PC-3 (cell line): ENCODE results near the gene TLE3. TPM values are rescaled to one million over a fixed set of nuclear protein-coding genes. Genes with fewer than 3 reads are reported as not detected.

Experiments used
- ATAC-seq: fragments of 200-7000 bp; cut with Tn5 transposase; 2 replicates; pipeline ENCODE4 v1.9.1; 2020; ENCODE audit warnings: mild to moderate bottlenecking, moderate library complexity
- BruUV-seq: library from RNA; stranded (reverse); fragments of 400-500 nt; replicated peaks from 2 replicates; lab custom pipeline; 2021; lab: Mats Ljungman, UMichigan
- CTCF ChIA-PET: fragments of 300-600 bp; sonication (Branson Sonifier 250); formaldehyde crosslinking; loops from one replicate; lab custom pipeline; 2022; ENCODE audit warnings: antibody characterized with exemption; lab: Charles Lee
- POLR2A ChIA-PET: fragments of 300-600 bp; sonication (Branson Sonifier 250); formaldehyde crosslinking; loops from one replicate; lab custom pipeline; 2022; ENCODE audit warnings: antibody characterized with exemption; ENCODE audit not compliant: unreplicated experiment; lab: Charles Lee
- DNase-seq: peaks from one replicate; pipeline ENCODE4 v3.0.0-alpha.2; 2015
- H2AFZ ChIP-seq: fragments of 300-600 bp; sonication (generic); 2 replicates; pipeline ENCODE4 v1.6.0; 2016; ENCODE audit warnings: antibody characterized with exemption, low read length
- H3F3A ChIP-seq: fragments of 300-600 bp; sonication (generic); one replicate; pipeline ENCODE4 v1.6.0; 2017; ENCODE audit warnings: antibody characterized with exemption, low read length, control low read depth, mild to moderate bottlenecking; ENCODE audit not compliant: unreplicated experiment
- H3K27ac ChIP-seq: fragments of 300-600 bp; sonication (generic); 2 replicates; pipeline ENCODE4 v1.5.1; 2016; ENCODE audit warnings: mild to moderate bottlenecking, low read length
- H3K27me3 ChIP-seq: fragments of 300-600 bp; sonication (generic); 2 replicates; pipeline ENCODE4 v1.6.1; 2016; ENCODE audit warnings: low read length, mixed read lengths
- H3K36me3 ChIP-seq: fragments of 300-600 bp; sonication (generic); 2 replicates; pipeline ENCODE4 v1.6.1; 2016; ENCODE audit warnings: low read depth, mixed run types, low read length, mixed read lengths
- H3K4me1 ChIP-seq: fragments of 300-600 bp; sonication (generic); 2 replicates; pipeline ENCODE4 v1.5.1; 2016; ENCODE audit warnings: low read length; ENCODE audit not compliant: insufficient read depth
- H3K4me2 ChIP-seq: fragments of 300-600 bp; sonication (generic); 2 replicates; pipeline ENCODE4 v1.6.0; 2016; ENCODE audit warnings: low read length
- H3K4me3 ChIP-seq: fragments of 300-600 bp; sonication (generic); 2 replicates; pipeline ENCODE4 v1.5.1; 2016; ENCODE audit warnings: mild to moderate bottlenecking, low read length, mixed read lengths
- H3K79me2 ChIP-seq: fragments of 300-600 bp; sonication (generic); 2 replicates; pipeline ENCODE4 v1.6.1; 2017; ENCODE audit warnings: low read length, mixed read lengths
- H3K9ac ChIP-seq: fragments of 300-600 bp; sonication (generic); 2 replicates; pipeline ENCODE4 v1.6.0; 2016; ENCODE audit warnings: mild to moderate bottlenecking, low read length
- H3K9me2 ChIP-seq: fragments of 300-600 bp; sonication (generic); replicated peaks from 2 replicates; pipeline ENCODE4 v1.6.1; 2016; ENCODE audit warnings: mixed run types, low read length, mixed read lengths
- H3K9me3 ChIP-seq: fragments of 300-600 bp; sonication (generic); 2 replicates; pipeline ENCODE4 v1.6.1; 2016; ENCODE audit warnings: low read length, mixed read lengths
- H4K20me1 ChIP-seq: fragments of 300-600 bp; sonication (generic); 2 replicates; pipeline ENCODE4 v1.6.1; 2016; ENCODE audit warnings: low read length, mixed read lengths
- EZH2 ChIP-seq: fragments of 300-600 bp; sonication (generic); IDR thresholded peaks from one replicate; pipeline ENCODE4 v1.6.1; 2017; ENCODE audit warnings: antibody characterized with exemption, mild to moderate bottlenecking, low read length; ENCODE audit not compliant: unreplicated experiment
- EZH2phosphoT487 ChIP-seq: fragments of 300-600 bp; sonication (generic); IDR thresholded peaks from 2 replicates; pipeline ENCODE4 v1.6.1; 2018; ENCODE audit warnings: mild to moderate bottlenecking, antibody characterized with exemption, low read length, borderline replicate concordance
- intact Hi-C: fragments of 100-400 bp; cut with micrococcal nuclease; formaldehyde crosslinking; loops from 2 replicates; pipeline ENCODE4 v1.9.0; 2023
- total RNA-seq: library from RNA; depleted of rRNA; stranded (reverse); fragments of >200 nt; gene quantifications from 2 replicates; pipeline ENCODE4 v1.2.3, GENCODE V29; 2014
- TF ChIP-seq, protein P1 (sequence below): fragments of 300-600 bp; sonication (generic); conservative IDR thresholded peaks from 2 replicates; pipeline ENCODE4 v1.5.1; 2017; ENCODE audit warnings: antibody characterized with exemption, low read depth, mild to moderate bottlenecking, low read length

The TLE3 gene
- total RNA-seq, 1 experiment from 2014 or later = 72.5 TPM

- Histone ChIP-seq H3K27me3 (no peaks in the 10 kb centered on the region), H3K9me3 (no peaks in the 10 kb centered on the region), H3K9me2 (no peaks in the 10 kb centered on the region), H2AFZ (no peak overlapping the region), H3K36me3 (no peaks in the 10 kb centered on the region), H3K79me2 (no peaks in the 10 kb centered on the region), H3K9ac (no peak overlapping the region), H3K4me2 (no peak overlapping the region), H3F3A (no peaks in the 10 kb centered on the region), H3K4me1 (peaks cover 2% of the 10 kb centered on the region), H3K4me3 (no peak overlapping the region), H3K27ac (no peak overlapping the region), H4K20me1 (no peaks in the 10 kb centered on the region)
- ChIA-PET CTCF (no interaction called here), POLR2A (interaction anchor here (0.6 kb wide), 1 partner anchor 834 kb away, joined by 3 read pairs; no protein-coding TSS in a partner anchor)
- no TSS peak for BruUV-seq
- DNase-seq (no peak), ATAC-seq (no peak)
- TF ChIP-seq, protein P1, sequence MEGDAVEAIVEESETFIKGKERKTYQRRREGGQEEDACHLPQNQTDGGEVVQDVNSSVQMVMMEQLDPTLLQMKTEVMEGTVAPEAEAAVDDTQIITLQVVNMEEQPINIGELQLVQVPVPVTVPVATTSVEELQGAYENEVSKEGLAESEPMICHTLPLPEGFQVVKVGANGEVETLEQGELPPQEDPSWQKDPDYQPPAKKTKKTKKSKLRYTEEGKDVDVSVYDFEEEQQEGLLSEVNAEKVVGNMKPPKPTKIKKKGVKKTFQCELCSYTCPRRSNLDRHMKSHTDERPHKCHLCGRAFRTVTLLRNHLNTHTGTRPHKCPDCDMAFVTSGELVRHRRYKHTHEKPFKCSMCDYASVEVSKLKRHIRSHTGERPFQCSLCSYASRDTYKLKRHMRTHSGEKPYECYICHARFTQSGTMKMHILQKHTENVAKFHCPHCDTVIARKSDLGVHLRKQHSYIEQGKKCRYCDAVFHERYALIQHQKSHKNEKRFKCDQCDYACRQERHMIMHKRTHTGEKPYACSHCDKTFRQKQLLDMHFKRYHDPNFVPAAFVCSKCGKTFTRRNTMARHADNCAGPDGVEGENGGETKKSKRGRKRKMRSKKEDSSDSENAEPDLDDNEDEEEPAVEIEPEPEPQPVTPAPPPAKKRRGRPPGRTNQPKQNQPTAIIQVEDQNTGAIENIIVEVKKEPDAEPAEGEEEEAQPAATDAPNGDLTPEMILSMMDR = no peak
- TF ChIP-seq EZH2 = no peak
- no peak for TF ChIP-seq EZH2phosphoT487
- intact Hi-C loops = no loop called here
Measured at GRCh38 chr15:70029297-70029701, 68.4 kb downstream of the TLE3 start.

- DNase-seq = no peak
- no peaks in the 10 kb centered on the region for H3K36me3 ChIP-seq
- no peaks in the 10 kb centered on the region for H3K79me2 ChIP-seq
- H3K9ac ChIP-seq = no peak overlapping the region
- H2AFZ ChIP-seq = no peak overlapping the region
- TF ChIP-seq EZH2phosphoT487 = no peak
- no peak overlapping the region for H3K4me3 ChIP-seq
- no peaks in the 10 kb centered on the region for H3F3A ChIP-seq
- no peaks in the 10 kb centered on the region for H3K9me2 ChIP-seq
- peaks cover 19% of the 10 kb centered on the region for H3K4me1 ChIP-seq
- ATAC-seq = no peak
- intact Hi-C loops = no loop called here
- H4K20me1 ChIP-seq = no peaks in the 10 kb centered on the region
- no peaks in the 10 kb centered on the region for H3K27me3 ChIP-seq
- H3K27ac ChIP-seq = no peak overlapping the region
- no peaks in the 10 kb centered on the region for H3K9me3 ChIP-seq
- CTCF ChIA-PET = no interaction called here
- POLR2A ChIA-PET = no interaction called here
- no TSS peak for BruUV-seq
- no peak overlapping the region for H3K4me2 ChIP-seq
Measured at GRCh38 chr15:70027518-70027917, 70.2 kb downstream of the TLE3 start.

DNA sequence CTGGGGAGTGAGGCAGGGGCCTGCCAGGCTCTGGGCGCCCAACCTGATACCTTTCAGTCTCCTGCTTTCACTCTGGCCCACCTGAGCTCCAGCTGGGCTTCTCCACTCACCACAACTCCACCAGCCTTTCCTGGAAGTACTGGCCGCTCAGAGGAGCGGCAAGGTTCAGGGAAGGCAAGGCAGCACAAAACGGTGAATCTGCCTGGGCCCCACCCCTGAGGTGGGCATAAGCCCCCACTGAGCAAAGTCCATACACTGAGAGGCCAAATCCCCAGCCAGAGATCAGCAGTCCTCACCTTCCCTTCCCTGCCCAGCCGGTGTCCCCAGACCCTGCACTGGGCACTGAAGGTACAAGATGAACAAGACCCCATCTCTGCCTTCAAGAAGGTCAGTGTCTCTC is 70.7 kb downstream of the TLE3 start:
- TF ChIP-seq EZH2phosphoT487 (no peak), EZH2 (no peak)
- TF ChIP-seq, protein P1 = no peak
- Histone ChIP-seq H3K79me2 (no peaks in the 10 kb centered on the region), H3K9me2 (no peaks in the 10 kb centered on the region), H2AFZ (no peak overlapping the region), H3K36me3 (no peaks in the 10 kb centered on the region), H3K27ac (no peak overlapping the region), H3F3A (no peaks in the 10 kb centered on the region), H3K27me3 (no peaks in the 10 kb centered on the region), H3K4me2 (no peak overlapping the region), H4K20me1 (no peaks in the 10 kb centered on the region), H3K9ac (no peak overlapping the region), H3K9me3 (no peaks in the 10 kb centered on the region), H3K4me3 (no peak overlapping the region), H3K4me1 (peaks cover 19% of the 10 kb centered on the region)
- ChIA-PET CTCF (no interaction called here), POLR2A (no interaction called here)
- DNase-seq (no peak), ATAC-seq (no peak)
- intact Hi-C loops = no loop called here
- BruUV-seq = no TSS peak
